Measurements from ENCODE around the gene DRC1.

DNA sequence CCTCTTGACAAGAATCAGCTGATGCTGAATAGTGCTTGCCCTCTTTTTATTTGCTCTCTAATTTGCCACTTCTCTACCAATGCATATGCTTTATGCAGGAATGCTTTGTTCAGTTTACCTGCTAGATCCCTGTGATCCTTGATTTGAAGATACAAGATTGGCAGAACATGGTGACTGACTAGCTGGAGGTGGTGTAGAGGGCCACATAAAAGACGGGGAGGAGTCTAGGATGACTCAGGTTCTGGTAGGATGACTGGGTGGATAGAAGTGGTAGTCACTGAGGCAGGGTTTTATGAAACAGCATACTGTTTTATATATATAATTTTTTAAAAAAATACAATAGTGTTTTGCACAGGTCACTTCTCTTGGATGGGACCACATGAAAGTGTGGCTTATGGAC, 48.8 kb upstream of the DRC1 start:
- TF ChIP-seq, protein P1, sequence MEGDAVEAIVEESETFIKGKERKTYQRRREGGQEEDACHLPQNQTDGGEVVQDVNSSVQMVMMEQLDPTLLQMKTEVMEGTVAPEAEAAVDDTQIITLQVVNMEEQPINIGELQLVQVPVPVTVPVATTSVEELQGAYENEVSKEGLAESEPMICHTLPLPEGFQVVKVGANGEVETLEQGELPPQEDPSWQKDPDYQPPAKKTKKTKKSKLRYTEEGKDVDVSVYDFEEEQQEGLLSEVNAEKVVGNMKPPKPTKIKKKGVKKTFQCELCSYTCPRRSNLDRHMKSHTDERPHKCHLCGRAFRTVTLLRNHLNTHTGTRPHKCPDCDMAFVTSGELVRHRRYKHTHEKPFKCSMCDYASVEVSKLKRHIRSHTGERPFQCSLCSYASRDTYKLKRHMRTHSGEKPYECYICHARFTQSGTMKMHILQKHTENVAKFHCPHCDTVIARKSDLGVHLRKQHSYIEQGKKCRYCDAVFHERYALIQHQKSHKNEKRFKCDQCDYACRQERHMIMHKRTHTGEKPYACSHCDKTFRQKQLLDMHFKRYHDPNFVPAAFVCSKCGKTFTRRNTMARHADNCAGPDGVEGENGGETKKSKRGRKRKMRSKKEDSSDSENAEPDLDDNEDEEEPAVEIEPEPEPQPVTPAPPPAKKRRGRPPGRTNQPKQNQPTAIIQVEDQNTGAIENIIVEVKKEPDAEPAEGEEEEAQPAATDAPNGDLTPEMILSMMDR (conservative IDR thresholded peaks at IDR 0.05; ENCODE audit: low read length), result no peak
- no peak for TF ChIP-seq EZH2phosphoT487 (IDR thresholded peaks at IDR 0.05; ENCODE audit: borderline replicate concordance, low read depth, low read length)
